ENCODE data around the gene GPR17. TPM values are rescaled to one million over a fixed set of nuclear protein-coding genes. Genes with fewer than 3 reads are reported as not detected.

GPR17 gene
- total and polyA plus RNA-seq, 2 experiments from 2014 or later: not detected

DNA sequence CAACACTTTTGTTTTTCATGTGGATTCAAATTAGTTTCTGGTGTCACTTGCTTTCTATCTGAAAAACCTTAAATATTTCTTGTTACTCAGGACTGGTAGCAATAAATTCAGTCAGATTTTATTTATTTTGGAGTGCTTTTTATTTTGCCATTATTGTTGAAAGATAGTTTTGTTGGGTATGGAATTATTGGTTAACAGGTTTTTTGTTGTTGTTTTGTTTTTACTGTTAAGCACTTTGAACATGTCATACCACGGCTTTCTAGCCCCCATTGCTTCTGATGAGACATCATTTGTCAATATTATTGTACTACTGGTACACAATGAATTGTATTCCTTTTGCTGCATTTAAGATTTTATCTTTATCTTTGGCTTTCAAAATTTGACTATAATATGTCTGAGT, 42.5 kb downstream of the GPR17 start (continued):
- no peak for TF ChIP-seq ZNF331 (CRISPR knock-in tag; IDR thresholded peaks at IDR 0.05; ENCODE audit: low read depth)

GRCh38 chr2:127690696-127691095, 44.7 kb downstream of the GPR17 start:
- Mint-ChIP-seq H3K9me3 (peaks cover 45% of the 10 kb centered on the region), H3K27me3 (ENCODE audit: insufficient read depth, low read depth, poor library complexity) (peaks cover 6% of the 10 kb centered on the region), H3K27ac (no peak overlapping the region), H3K36me3 (ENCODE audit: low read depth) (peaks cover 25% of the 10 kb centered on the region), H3K4me1 (no peaks in the 10 kb centered on the region), H3K4me3 (no peak overlapping the region)
- Histone ChIP-seq H3K4me2 (no peak overlapping the region), H3F3A (replicated peaks; ENCODE audit: low read depth) (no peaks in the 10 kb centered on the region), H3K4me3 (no peak overlapping the region), H3K79me2 (replicated peaks; ENCODE audit: insufficient read depth) (no peaks in the 10 kb centered on the region), H3K36me3 (ENCODE audit: insufficient read depth) (0 out of 2 replicates have a peak, but pooled peaks cover 4% of the 10 kb centered on the region), H3K9me2 (ENCODE audit: insufficient read depth) (no peaks in the 10 kb centered on the region), H4K20me1 (replicated peaks; ENCODE audit: insufficient read depth) (no peaks in the 10 kb centered on the region), H3K4me1 (ENCODE audit: insufficient read depth) (no peaks in the 10 kb centered on the region), H3K27me3 (ENCODE audit: insufficient read depth) (peaks cover 5% of the 10 kb centered on the region), H2AFZ (no peak overlapping the region), H3K27ac (ENCODE audit: low read depth) (no peak overlapping the region)
- no peak for DNase-seq (ENCODE audit: low spot score)
- no peak for TF ChIP-seq EZH2phosphoT487 (IDR thresholded peaks at IDR 0.05; ENCODE audit: unreplicated experiment)
- no peak for TF ChIP-seq EZH2 (IDR thresholded peaks at IDR 0.05; ENCODE audit: low read depth, unreplicated experiment)
- TF ChIP-seq ZNF331 (CRISPR knock-in tag; IDR thresholded peaks at IDR 0.05; ENCODE audit: low read depth): no peak
- TF ChIP-seq CTCF (conservative IDR thresholded peaks at IDR 0.05; ENCODE audit: low read depth in 2 of 2): no peak
- no peak for TF ChIP-seq STAT1 (IDR thresholded peaks at IDR 0.05; ENCODE audit: unreplicated experiment)
- no peak for TF ChIP-seq POLR2AphosphoS5 (IDR thresholded peaks at IDR 0.05; ENCODE audit: low read depth)
- no peak for TF ChIP-seq ZNF462 (CRISPR knock-in tag; IDR thresholded peaks at IDR 0.05)
- TF ChIP-seq, protein P1, sequence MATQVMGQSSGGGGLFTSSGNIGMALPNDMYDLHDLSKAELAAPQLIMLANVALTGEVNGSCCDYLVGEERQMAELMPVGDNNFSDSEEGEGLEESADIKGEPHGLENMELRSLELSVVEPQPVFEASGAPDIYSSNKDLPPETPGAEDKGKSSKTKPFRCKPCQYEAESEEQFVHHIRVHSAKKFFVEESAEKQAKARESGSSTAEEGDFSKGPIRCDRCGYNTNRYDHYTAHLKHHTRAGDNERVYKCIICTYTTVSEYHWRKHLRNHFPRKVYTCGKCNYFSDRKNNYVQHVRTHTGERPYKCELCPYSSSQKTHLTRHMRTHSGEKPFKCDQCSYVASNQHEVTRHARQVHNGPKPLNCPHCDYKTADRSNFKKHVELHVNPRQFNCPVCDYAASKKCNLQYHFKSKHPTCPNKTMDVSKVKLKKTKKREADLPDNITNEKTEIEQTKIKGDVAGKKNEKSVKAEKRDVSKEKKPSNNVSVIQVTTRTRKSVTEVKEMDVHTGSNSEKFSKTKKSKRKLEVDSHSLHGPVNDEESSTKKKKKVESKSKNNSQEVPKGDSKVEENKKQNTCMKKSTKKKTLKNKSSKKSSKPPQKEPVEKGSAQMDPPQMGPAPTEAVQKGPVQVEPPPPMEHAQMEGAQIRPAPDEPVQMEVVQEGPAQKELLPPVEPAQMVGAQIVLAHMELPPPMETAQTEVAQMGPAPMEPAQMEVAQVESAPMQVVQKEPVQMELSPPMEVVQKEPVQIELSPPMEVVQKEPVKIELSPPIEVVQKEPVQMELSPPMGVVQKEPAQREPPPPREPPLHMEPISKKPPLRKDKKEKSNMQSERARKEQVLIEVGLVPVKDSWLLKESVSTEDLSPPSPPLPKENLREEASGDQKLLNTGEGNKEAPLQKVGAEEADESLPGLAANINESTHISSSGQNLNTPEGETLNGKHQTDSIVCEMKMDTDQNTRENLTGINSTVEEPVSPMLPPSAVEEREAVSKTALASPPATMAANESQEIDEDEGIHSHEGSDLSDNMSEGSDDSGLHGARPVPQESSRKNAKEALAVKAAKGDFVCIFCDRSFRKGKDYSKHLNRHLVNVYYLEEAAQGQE (IDR thresholded peaks at IDR 0.05; ENCODE audit: unreplicated experiment): no peak
- no peak for TF ChIP-seq CREB1 (CRISPR knock-in tag; IDR thresholded peaks at IDR 0.05; ENCODE audit: low read depth)
- no peak for TF ChIP-seq NANOG (IDR thresholded peaks at IDR 0.05; ENCODE audit: borderline replicate concordance)
- TF ChIP-seq ZNF114 (CRISPR knock-in tag; IDR thresholded peaks at IDR 0.05): no peak
- TF ChIP-seq ETS1 (IDR thresholded peaks at IDR 0.05): no peak
- TF ChIP-seq JUNB (IDR thresholded peaks at IDR 0.05; ENCODE audit: unreplicated experiment): no peak
- no peak for ATAC-seq

Measured in GM23338 (cell line).